Naive thymus-derived CD8-positive, alpha-beta T cell (primary cell): ENCODE data around the gene MAP2K7. TPM values are rescaled to one million over a fixed set of nuclear protein-coding genes. Genes with fewer than 3 reads are reported as not detected.

ENCODE experiments used
- ATAC-seq, 2 donors: fragments of 150-1000 bp; cut with Tn5 transposase in 1 of 2; sonication (Bioruptor Pico), chemical (Tn5 transposase) in 1 of 2; 1 replicate in 1 of 2; 2 replicates in 1 of 2; pipeline ENCODE4 v1.10.0; 2021; ENCODE audit warnings: mild to moderate bottlenecking in 2 of 2, moderate library complexity in 2 of 2
- POLR2A ChIA-PET: fragments of 350-600 bp; sonication (Branson Sonifier 250); formaldehyde crosslinking; loops from one replicate; lab custom pipeline; 2021; ENCODE audit warnings: antibody characterized with exemption; lab: Charles Lee
- DNase-seq, 10 donors: peaks; one replicate each; pipeline versions ENCODE4 v3.0.0 to v3.0.0-alpha.2; 2020 to 2022
- H3K27ac Mint-ChIP-seq, 10 donors: one replicate each; pipeline ENCODE4 v1.8.0; 2020 to 2022; ENCODE audit warnings: mild to moderate bottlenecking in 10 of 10, mixed read lengths in 10 of 10, moderate library complexity in 4 of 10, inconsistent platforms in 1 of 10
- H3K27me3 Mint-ChIP-seq, 5 donors: one replicate each; pipeline ENCODE4 v1.8.0; 2021 to 2022; ENCODE audit warnings: mixed read lengths in 5 of 5
- H3K36me3 Mint-ChIP-seq, 3 donors: one replicate each; pipeline ENCODE4 v1.8.0; 2020 to 2022; ENCODE audit warnings: mixed read lengths in 3 of 3, mild to moderate bottlenecking in 2 of 3, inconsistent platforms in 1 of 3
- H3K4me1 Mint-ChIP-seq, 4 donors: one replicate each; pipeline ENCODE4 v1.8.0; 2021 to 2022; ENCODE audit warnings: mixed read lengths in 4 of 4
- H3K4me3 Mint-ChIP-seq, 10 donors: one replicate each; pipeline ENCODE4 v1.8.0; 2020 to 2022; ENCODE audit warnings: mild to moderate bottlenecking in 10 of 10, mixed read lengths in 10 of 10, moderate library complexity in 6 of 10, inconsistent platforms in 1 of 10
- H3K9me3 Mint-ChIP-seq, 9 donors: one replicate each; pipeline ENCODE4 v1.8.0; 2020 to 2022; ENCODE audit warnings: mixed read lengths in 9 of 9, mild to moderate bottlenecking in 3 of 9, inconsistent platforms in 1 of 9, moderate library complexity in 1 of 9
- polyA plus RNA-seq, 3 donors: library from polyadenylated mRNA; unstranded; fragments of 300-500 nt; fragmentation: Illumina TruSeq; gene quantifications; one replicate each; pipeline ENCODE4 v1.2.3, GENCODE V29; 2021
- total RNA-seq, 8 experiments: library from RNA in 2 of 8; stranded (reverse) in 2 of 8; gene quantifications; one replicate each; pipeline ENCODE4 v1.2.3 and lab custom pipeline; 2021 to 2026

Gene MAP2K7
- total and polyA plus RNA-seq, 5 experiments from 2014 or later: 1.8 to 86.9 (median 5.1) TPM

GRCh38 chr19:7918615-7919421 is 15.1 kb downstream of the MAP2K7 start:
- Mint-ChIP-seq H3K9me3 (no peaks in the 10 kb centered on the region), H3K4me1 (peaks cover 18 to 50% (median 46%) of the 10 kb centered on the region in 4 donors), H3K4me3 (peak overlapping the region in 8 of 10 donors; percentile 60 to 95 (median 86)), H3K27me3 (peaks cover 11 to 39% (median 18%) of the 10 kb centered on the region in 5 donors), H3K36me3 (peaks cover 0 to 18% (median 0%) of the 10 kb centered on the region in 3 donors), H3K27ac (peak overlapping the region in 2 of 10 donors; percentile 33 to 58)
- POLR2A ChIA-PET: interaction anchor here (0.7 to 7.5 kb wide), 6 partner anchors 10 to 56 kb away, joined by 3 to 69 read pairs (median 21); partner anchors contain the start of genes MAP2K7 and TIMM44
- ATAC-seq (no peak), DNase-seq (no peak)

- H3K4me1 Mint-ChIP-seq: peaks cover 19 to 50% (median 47%) of the 10 kb centered on the region in 4 donors
- peaks cover 11 to 33% (median 18%) of the 10 kb centered on the region in 5 donors for H3K27me3 Mint-ChIP-seq
- POLR2A ChIA-PET: interaction anchor here (0.7 to 7.5 kb wide), 21 partner anchors 9 to 571 kb away, joined by 3 to 69 read pairs (median 4); partner anchors contain the start of genes ARHGEF18, ELAVL1, MAP2K7 and NDUFA7
These were observed 16.2 kb downstream of the MAP2K7 start, which contains the start of gene SNAPC2 for GRCh38 chr19:7919610-7920518. TSS of gene SNAPC2 (plus strand) at chr19:7920338. CDS start at chr19:7920367, 29 bp downstream.

GRCh38 chr19:7920519-7921301 is 17.0 kb downstream of the MAP2K7 start:
- Mint-ChIP-seq H3K9me3 (peaks cover 0 to 2% (median 0%) of the 10 kb centered on the region in 9 donors), H3K4me1 (peaks cover 21 to 46% (median 44%) of the 10 kb centered on the region in 4 donors)
- POLR2A ChIA-PET: interaction anchor here (0.6 to 7.5 kb wide), 21 partner anchors 9 to 572 kb away, joined by 3 to 69 read pairs (median 4); partner anchors contain the start of genes ARHGEF18, ELAVL1, MAP2K7 and NDUFA7

More at GRCh38 chr19:7919610-7920518, 16.2 kb downstream of the MAP2K7 start, which contains the start of gene SNAPC2:
- Mint-ChIP-seq H3K4me3 (peak within 1 kb of the TSS; percentile 84 to 95 (median 92)), H3K27ac (peak within 1 kb of the TSS; percentile 41 to 97 (median 92)), H3K9me3 (peaks cover 0 to 2% (median 0%) of the 10 kb centered on the region in 9 donors), H3K36me3 (peaks cover 0 to 14% (median 0%) of the 10 kb centered on the region in 3 donors)
- ATAC-seq (peak; percentile 70 to 73), DNase-seq (peak; percentile 92 to 100 (median 97))

GRCh38 chr19:7921302-7921966 is 17.8 kb downstream of the MAP2K7 start:
- POLR2A ChIA-PET: interaction anchor here (0.8 to 7.5 kb wide), 10 partner anchors 8 to 527 kb away, joined by 3 to 69 read pairs (median 6); partner anchors contain the start of genes MAP2K7 and TIMM44
- DNase-seq: no peak
- Mint-ChIP-seq H3K36me3 (peaks cover 0 to 14% (median 0%) of the 10 kb centered on the region in 3 donors), H3K9me3 (peaks cover 0 to 2% (median 0%) of the 10 kb centered on the region in 9 donors), H3K27ac (peak overlapping the region in 9 of 10 donors; percentile 41 to 97 (median 93)), H3K4me3 (peak overlapping the region; percentile 84 to 95 (median 92)), H3K4me1 (peaks cover 21 to 45% (median 43%) of the 10 kb centered on the region in 4 donors), H3K27me3 (peaks cover 7 to 23% (median 15%) of the 10 kb centered on the region in 5 donors)
- ATAC-seq: no peak

More at GRCh38 chr19:7920519-7921301, 17.0 kb downstream of the MAP2K7 start:
- peak overlapping the region; percentile 84 to 95 (median 92) for H3K4me3 Mint-ChIP-seq
- H3K27me3 Mint-ChIP-seq: peaks cover 7 to 27% (median 15%) of the 10 kb centered on the region in 5 donors
- H3K36me3 Mint-ChIP-seq: peaks cover 0 to 14% (median 0%) of the 10 kb centered on the region in 3 donors
- peak; percentile 50 to 61 for ATAC-seq
- DNase-seq: peak in 9 of 10 donors; percentile 95 to 100 (median 99)
- peak overlapping the region; percentile 41 to 97 (median 92) for H3K27ac Mint-ChIP-seq

- Mint-ChIP-seq H3K27ac (peak overlapping the region in 2 of 10 donors; percentile 61 to 73), H3K27me3 (peaks cover 7 to 20% (median 12%) of the 10 kb centered on the region in 5 donors), H3K4me1 (peaks cover 20 to 48% (median 42%) of the 10 kb centered on the region in 4 donors), H3K9me3 (peaks cover 0 to 2% (median 0%) of the 10 kb centered on the region in 9 donors), H3K4me3 (peak overlapping the region in 8 of 10 donors; percentile 32 to 60 (median 50)), H3K36me3 (peaks cover 0 to 14% (median 0%) of the 10 kb centered on the region in 3 donors)
- no peak for DNase-seq
- POLR2A ChIA-PET: interaction anchor here (2.3 to 7.5 kb wide), 3 partner anchors 19 to 53 kb away, joined by 6 to 69 read pairs (median 66); partner anchors contain the start of genes MAP2K7 and TIMM44
- no peak for ATAC-seq
These were observed 18.5 kb downstream of the MAP2K7 start for GRCh38 chr19:7921967-7922835.

GRCh38 chr19:7922836-7923195 is 19.1 kb downstream of the MAP2K7 start:
- Mint-ChIP-seq H3K27ac (no peak overlapping the region), H3K9me3 (peaks cover 0 to 2% (median 0%) of the 10 kb centered on the region in 9 donors), H3K36me3 (peaks cover 0 to 14% (median 0%) of the 10 kb centered on the region in 3 donors), H3K4me3 (peak overlapping the region in 6 of 10 donors; percentile 14 to 54 (median 38)), H3K4me1 (peaks cover 20 to 45% (median 43%) of the 10 kb centered on the region in 4 donors), H3K27me3 (peaks cover 7 to 16% (median 11%) of the 10 kb centered on the region in 5 donors)
- POLR2A ChIA-PET: interaction anchor here (0.6 to 7.5 kb wide), 4 partner anchors 20 to 1462 kb away, joined by 5 to 69 read pairs (median 36); partner anchors contain the start of genes MAP2K7 and TIMM44
- DNase-seq (no peak), ATAC-seq (no peak)

GRCh38 chr19:7923295-7924191 is 19.9 kb downstream of the MAP2K7 start:
- ATAC-seq: no peak
- POLR2A ChIA-PET: interaction anchor here (0.6 to 7.5 kb wide), 4 partner anchors 20 to 1463 kb away, joined by 3 to 66 read pairs (median 6); partner anchors contain the start of genes MAP2K7 and TIMM44

GRCh38 chr19:7924241-7924640 is 20.6 kb downstream of the MAP2K7 start:
- peaks cover 20 to 49% (median 43%) of the 10 kb centered on the region in 4 donors for H3K4me1 Mint-ChIP-seq
- peak overlapping the region in 4 of 10 donors; percentile 6 to 57 (median 34) for H3K27ac Mint-ChIP-seq
- H3K4me3 Mint-ChIP-seq: peak overlapping the region in 8 of 10 donors; percentile 59 to 78 (median 64)
- peaks cover 2 to 8% (median 8%) of the 10 kb centered on the region in 5 donors for H3K27me3 Mint-ChIP-seq
- DNase-seq (no peak), ATAC-seq (no peak)
- H3K36me3 Mint-ChIP-seq: peaks cover 0 to 14% (median 0%) of the 10 kb centered on the region in 3 donors
- POLR2A ChIA-PET: interaction anchor here (2.3 kb wide), 1 partner anchor 55 kb away, joined by 6 read pairs; no protein-coding TSS in a partner anchor
- H3K9me3 Mint-ChIP-seq: peaks cover 0 to 2% (median 0%) of the 10 kb centered on the region in 9 donors

More at GRCh38 chr19:7923295-7924191, 19.9 kb downstream of the MAP2K7 start:
- peak overlapping the region in 4 of 10 donors; percentile 13 to 57 (median 24) for H3K27ac Mint-ChIP-seq
- H3K4me3 Mint-ChIP-seq: peak overlapping the region in 8 of 10 donors; percentile 14 to 52 (median 28)
- DNase-seq: no peak
- peaks cover 0 to 14% (median 0%) of the 10 kb centered on the region in 3 donors for H3K36me3 Mint-ChIP-seq
- H3K27me3 Mint-ChIP-seq: peaks cover 2 to 9% (median 8%) of the 10 kb centered on the region in 5 donors
- H3K4me1 Mint-ChIP-seq: peaks cover 17 to 45% (median 39%) of the 10 kb centered on the region in 4 donors
- H3K9me3 Mint-ChIP-seq: peaks cover 0 to 2% (median 0%) of the 10 kb centered on the region in 9 donors
